C4-2B (cell line): ENCODE results near the gene PRPF18.

Experiments
- H3K27ac ChIP-seq: fragments of 450-650 bp; 2 replicates; pipeline ENCODE4 v1.5.1; 2017
- ZFX ChIP-seq: fragments of 450-650 bp; IDR thresholded peaks from 2 replicates; pipeline ENCODE4 v1.6.1; 2017
- TF ChIP-seq, protein P1 (sequence below): fragments of 450-650 bp; conservative IDR thresholded peaks from 2 replicates; pipeline ENCODE4 v1.5.1; 2017; ENCODE audit warnings: mild to moderate bottlenecking

PRPF18 gene

DNA sequence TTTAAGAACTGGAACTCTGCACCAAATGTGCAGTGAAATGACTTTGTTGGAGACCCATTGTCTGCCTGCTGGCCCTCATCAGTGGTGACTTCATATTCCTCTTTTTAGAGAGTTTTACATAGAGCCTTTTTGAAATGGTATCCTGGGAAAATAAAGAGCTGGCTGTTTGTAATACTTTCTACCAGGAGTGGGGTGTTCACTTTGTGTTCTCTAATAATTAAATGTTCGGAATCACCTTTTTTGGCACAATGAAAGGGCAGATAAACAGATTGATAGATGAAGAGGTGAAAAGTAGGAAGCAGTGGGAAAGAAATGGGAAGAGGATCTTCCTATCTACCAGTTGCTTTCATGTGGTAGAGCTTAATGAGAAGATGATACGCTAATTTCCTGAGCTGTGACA is 55.5 kb downstream of the PRPF18 start:
- no peak for TF ChIP-seq ZFX
- TF ChIP-seq, protein P1, sequence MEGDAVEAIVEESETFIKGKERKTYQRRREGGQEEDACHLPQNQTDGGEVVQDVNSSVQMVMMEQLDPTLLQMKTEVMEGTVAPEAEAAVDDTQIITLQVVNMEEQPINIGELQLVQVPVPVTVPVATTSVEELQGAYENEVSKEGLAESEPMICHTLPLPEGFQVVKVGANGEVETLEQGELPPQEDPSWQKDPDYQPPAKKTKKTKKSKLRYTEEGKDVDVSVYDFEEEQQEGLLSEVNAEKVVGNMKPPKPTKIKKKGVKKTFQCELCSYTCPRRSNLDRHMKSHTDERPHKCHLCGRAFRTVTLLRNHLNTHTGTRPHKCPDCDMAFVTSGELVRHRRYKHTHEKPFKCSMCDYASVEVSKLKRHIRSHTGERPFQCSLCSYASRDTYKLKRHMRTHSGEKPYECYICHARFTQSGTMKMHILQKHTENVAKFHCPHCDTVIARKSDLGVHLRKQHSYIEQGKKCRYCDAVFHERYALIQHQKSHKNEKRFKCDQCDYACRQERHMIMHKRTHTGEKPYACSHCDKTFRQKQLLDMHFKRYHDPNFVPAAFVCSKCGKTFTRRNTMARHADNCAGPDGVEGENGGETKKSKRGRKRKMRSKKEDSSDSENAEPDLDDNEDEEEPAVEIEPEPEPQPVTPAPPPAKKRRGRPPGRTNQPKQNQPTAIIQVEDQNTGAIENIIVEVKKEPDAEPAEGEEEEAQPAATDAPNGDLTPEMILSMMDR, result no peak
- H3K27ac ChIP-seq, result no peak overlapping the region

DNA sequence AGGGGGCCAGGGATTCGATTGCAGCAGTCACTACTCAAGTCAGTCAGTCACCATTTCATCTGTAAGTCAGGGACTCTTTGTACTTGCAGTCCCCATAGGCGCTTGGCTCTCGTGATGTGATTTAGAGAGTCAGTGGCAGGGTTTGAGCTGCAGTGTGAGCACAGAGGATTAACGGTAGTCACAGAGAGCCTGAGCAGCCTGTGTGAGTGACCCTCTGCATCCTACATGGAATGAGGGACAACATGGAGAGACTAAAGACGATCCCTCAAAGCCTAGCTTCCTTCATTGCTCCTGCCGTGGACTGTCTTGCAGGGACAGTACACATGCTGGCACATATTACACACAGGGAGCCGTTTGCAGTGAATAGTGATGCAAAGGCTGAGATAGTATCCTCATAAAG is 56.3 kb downstream of the PRPF18 start:
- H3K27ac ChIP-seq, result no peak overlapping the region
- TF ChIP-seq, protein P1, result no peak
- TF ChIP-seq ZFX, result no peak

DNA sequence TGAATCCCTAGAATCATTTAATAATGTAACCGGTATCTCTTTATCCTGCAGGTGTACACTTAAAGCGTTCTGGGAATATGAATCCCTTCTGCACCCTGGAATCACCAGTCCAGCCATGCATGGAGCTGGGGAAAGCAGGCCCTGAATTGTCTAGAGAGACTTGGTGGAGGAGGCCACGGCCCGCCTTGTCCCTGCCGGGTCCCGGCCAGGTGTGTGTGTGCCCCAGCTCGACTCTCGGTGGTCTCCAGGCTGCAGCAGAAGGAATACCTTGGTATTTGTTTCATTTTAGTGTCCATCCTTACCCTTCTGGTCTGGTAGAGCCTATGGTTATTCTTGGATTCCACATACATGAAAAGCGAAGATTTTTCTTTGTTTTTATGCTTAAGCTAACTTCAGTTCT is 58.1 kb downstream of the PRPF18 start:
- H3K27ac ChIP-seq, result no peak overlapping the region
- TF ChIP-seq, protein P1, result no peak
- no peak for TF ChIP-seq ZFX

DNA sequence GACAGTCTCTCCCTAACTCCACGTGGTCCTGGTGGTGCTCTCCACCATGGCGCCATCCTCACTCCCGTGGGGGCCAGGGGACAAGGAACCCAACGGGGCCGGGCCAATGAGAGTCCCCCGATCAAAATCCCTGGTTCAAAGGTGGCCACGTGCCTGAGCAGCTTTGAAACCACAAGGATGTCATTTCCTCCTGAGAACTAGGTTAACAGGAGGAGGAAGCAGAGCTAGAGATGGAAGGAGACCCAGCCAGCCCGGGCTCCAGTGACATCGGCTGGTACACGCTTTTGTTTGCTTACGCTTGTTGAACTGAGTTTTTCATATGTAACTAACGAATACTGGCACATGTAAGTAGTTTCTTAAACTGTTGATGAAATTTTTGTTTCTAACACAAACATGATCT is 61.7 kb downstream of the PRPF18 start:
- TF ChIP-seq, protein P1, result no peak
- TF ChIP-seq ZFX, result no peak
- H3K27ac ChIP-seq, result no peak overlapping the region

DNA sequence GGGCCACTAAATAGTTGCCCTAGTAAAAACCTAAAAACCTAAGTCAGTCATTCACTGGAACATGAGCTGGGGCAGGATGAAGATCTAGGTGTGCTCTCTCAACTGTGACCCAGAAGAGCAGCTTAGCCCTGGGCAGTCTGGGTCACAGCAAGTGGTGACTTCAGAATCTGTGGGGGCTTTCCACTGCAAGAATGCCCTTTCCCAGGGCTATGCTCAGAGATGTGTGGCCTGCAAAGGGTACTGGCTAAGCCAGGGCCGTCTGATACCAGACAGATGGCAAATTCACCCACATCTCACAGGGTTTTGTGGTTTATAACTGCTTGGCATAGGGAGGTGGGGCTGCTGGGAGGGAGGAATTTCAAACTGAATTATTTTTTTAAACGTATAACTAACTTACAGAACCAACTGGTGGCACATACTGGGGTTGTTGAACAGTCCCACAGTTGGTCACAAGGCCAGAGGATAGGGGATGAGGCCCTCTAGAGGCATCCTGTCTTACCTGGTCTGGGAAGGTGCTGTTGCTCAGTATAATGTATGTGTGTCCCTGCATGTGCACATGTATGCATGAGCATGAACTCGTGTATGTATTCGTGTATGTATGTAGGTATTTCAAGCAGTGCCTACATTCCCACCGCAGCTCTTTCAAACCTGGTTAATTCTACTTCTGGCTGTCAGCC is 63.2 kb downstream of the PRPF18 start:
- H3K27ac ChIP-seq, result no peak overlapping the region
- TF ChIP-seq ZFX, result no peak
- TF ChIP-seq, protein P1, result no peak

DNA sequence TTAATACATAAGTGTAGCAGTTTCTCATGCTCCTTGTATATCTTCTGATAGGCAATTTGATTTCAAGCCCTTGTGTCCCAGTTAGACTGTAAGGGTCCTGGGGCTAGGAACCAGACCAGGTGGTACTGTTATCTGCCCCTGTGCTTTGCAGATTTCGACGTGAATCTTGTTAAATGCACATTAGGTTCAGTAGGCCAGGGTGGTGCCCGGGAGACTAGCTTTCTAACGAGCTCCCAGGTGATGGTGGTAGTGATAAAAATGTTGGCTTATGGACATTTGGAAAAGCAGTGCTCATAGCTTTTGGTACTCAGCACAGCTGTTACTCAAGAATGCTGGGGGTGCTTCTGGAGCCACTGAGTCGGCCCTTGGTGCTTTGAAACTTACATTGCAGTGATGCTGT is 64.2 kb downstream of the PRPF18 start:
- TF ChIP-seq, protein P1, result no peak
- TF ChIP-seq ZFX, result no peak
- H3K27ac ChIP-seq, result no peak overlapping the region

DNA sequence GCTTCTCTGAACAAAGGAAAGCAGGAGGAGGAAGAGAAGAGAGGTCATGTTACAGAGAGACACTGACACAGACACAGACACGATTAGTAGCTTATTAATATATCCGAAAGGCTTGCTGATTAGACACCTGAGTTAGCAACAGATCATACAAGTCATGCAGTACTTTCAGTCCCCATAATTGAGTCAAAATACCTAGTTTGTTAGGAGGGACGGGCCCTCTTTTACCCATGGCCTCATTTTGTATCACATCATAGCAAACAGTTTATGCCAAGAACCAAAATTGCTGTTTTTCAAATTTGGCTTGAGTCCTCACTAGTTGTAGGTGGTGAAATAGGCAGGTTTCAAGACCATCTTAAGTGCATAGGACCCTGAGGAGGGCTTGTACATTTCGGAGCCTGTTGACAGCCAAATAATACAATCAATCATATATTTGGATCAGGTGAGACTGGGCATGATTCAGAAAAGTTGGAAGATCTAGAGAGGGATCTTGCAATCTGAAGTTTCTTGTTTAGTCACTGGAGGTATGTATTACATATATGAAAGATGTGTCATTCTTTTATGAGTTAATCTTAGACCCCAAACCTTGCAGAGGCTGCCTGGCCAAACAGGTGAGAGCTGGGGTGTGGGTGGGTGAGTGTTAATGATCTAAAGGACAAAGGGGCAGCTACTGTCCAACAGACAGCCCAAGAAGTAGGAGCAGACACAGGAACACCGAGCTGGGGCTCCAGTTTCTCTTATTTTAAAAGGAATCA is 65.4 kb downstream of the PRPF18 start:
- TF ChIP-seq ZFX, result no peak
- TF ChIP-seq, protein P1, result no peak
- no peak overlapping the region for H3K27ac ChIP-seq
